ENCODE results near the gene ATRNL1. TPM values are rescaled to one million over a fixed set of nuclear protein-coding genes. Genes with fewer than 3 reads are reported as not detected.

ATRNL1 gene
- total RNA-seq, result 1.6 TPM
- long read RNA-seq, partial matches to known transcripts, result 0 of 4 reads
- long read RNA-seq, other reads (novel, unspliced or antisense), result 0 of 4 reads

DNA sequence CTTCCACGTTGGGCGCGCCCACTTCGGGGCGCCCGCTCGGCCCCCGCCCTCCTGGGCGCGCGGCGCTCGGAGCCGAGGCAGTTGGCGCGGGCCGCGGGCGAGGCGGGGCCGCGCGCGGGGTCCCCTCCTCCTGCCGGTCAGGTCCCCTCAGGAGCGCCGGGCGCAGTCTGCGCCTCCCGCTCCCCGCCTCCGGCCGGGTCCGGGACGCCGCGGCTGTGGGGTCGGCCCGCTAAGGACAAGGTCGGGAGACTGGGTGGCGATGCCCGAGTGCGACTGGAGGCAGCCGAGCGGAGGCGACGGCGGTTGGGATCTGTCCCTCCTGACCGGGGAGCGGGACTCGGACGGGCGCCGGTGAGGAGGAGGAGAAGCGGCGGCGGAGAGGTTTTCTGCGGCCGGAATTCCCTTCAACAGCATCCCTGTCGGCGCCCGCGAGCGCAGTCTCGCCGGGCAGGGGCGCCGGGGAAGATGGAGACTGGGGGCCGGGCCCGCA, at the start of gene ATRNL1:
Gene ATRNL1 (plus strand): TSS at position 80 of the 490 bp plus-strand sequence. CDS start 386 bp downstream, at position 466.
- ATAC-seq (peak; percentile 95), DNase-seq (no peak)
- intact Hi-C loops (cut with micrococcal nuclease), result no loop called here

DNA sequence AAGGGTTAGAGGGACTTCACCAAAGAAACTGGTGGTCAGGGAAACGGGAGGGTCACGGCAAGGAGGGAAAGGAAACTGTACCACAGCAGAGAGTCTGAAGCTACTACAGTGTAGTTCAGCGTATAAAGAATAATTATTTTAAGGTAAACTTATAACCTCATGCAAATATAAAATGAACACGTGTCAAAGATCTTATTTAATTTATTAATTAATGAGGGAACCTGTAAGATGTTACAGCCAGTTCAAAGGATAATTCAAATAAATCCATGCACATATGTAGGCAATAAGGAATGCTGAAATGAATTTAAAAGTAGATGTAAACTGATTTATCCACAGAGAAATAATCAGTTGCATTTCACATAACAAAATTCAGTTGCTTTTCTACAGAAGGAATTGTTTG, 49.4 kb upstream of the ATRNL1 start:
- DNase-seq, result no peak
- intact Hi-C loops (cut with micrococcal nuclease), result no loop called here
- ATAC-seq, result no peak

GRCh38 chr10:115044891-115045290, 48.3 kb upstream of the ATRNL1 start:
- no peak for DNase-seq
- no peak for ATAC-seq
- intact Hi-C loops (cut with micrococcal nuclease), result no loop called here

GRCh38 chr10:115045499-115045898, 47.7 kb upstream of the ATRNL1 start:
- DNase-seq (no peak), ATAC-seq (peak; percentile 23)
- intact Hi-C loops (cut with micrococcal nuclease), result no loop called here

DNA sequence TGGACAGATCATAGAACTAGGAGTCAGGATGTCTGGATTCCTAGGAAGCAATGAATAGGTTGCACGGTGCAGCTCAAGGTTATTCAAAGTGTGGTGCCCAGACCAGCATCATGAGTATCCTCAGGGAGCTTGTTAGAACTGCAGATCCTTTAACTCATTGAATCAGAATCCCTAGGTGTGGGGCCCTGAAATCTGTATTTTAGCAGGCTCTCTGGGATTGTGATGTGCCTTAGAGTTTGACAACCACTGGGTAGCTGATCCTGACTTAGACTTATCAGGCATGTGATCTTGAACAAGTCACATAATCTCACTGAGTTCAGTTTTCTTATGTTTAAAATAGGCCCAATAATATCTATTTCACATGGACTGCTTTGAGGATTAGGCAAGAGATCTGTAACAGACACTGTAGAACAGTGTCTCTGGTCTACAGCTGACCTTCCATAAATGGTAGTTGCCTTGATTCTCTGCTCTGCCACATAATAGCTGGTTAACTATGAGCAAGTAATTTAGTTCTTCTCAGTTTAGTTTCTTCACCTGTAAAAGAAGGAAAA, 46.4 kb upstream of the ATRNL1 start:
- DNase-seq, result no peak
- intact Hi-C loops (cut with micrococcal nuclease), result no loop called here
- ATAC-seq, result no peak

- ATAC-seq (no peak), DNase-seq (no peak)
- intact Hi-C loops (cut with micrococcal nuclease), result no loop called here
These were observed 45.5 kb upstream of the ATRNL1 start for GRCh38 chr10:115047705-115048104.

DNA sequence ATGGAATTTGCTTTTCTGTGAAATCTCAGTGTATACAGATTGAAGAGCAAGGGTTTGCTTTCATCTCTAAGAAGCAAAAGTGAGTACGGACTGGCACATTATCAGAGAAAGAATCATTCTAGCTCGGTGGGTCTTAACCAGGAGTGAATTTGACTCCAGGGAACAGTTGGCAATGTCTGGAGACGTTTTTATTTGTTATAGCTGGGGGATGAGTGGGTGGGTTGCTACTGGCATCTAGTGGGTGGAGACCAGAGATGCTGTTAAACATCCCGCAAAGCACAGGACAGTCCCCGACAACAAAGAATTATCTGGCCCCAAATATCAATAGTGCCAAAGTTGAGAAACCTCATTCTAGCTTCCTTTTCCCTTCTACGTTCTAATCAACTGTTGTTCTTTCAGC, 43.8 kb upstream of the ATRNL1 start:
- DNase-seq (no peak), ATAC-seq (no peak)
- intact Hi-C loops (cut with micrococcal nuclease), result no loop called here

DNA sequence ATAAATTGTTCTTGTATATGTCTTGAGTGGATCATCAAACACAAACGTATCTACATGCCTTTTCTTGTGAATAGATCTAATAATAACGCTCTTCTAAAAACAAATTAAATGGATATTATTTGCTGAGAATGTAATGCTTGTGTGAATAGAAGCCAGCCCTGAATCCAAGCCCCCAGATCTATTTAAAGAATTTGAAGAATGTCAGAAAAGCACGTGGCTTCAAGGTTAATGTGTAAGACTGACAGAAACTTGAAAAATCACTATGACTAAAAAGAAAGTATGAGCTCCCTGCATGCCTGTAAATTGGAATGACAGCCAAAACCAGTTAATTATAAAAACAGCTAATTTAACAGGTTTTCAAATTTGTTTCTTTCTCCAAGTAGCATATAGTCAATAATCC, 43.2 kb upstream of the ATRNL1 start:
- no peak for ATAC-seq
- intact Hi-C loops (cut with micrococcal nuclease), result no loop called here

GRCh38 chr10:115050375-115051010, 42.7 kb upstream of the ATRNL1 start:
- ATAC-seq (no peak), DNase-seq (no peak)
- intact Hi-C loops (cut with micrococcal nuclease), result no loop called here

More for the DNA sequence above, 43.2 kb upstream of the ATRNL1 start:
- DNase-seq, result no peak

DNA sequence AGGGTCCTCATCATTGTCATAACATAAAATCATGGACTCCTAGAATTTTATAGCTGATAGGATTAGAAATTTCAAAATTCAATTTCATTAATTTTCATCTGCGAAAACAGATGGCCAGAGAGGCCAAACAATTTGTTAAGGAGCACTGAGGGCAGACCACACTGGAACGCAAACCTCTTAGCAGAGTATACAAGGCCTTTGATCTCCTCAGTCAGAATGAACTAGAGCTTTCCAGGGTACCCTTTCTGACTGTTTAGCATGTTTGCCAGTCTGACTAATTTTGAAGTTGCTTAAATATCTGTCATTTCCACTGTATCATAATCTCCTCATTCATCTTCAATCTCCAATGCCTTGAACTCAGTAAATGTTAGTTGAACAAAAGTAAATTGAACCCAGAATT, 41.9 kb upstream of the ATRNL1 start:
- ATAC-seq, result no peak
- no peak for DNase-seq
- intact Hi-C loops (cut with micrococcal nuclease), result no loop called here

DNA sequence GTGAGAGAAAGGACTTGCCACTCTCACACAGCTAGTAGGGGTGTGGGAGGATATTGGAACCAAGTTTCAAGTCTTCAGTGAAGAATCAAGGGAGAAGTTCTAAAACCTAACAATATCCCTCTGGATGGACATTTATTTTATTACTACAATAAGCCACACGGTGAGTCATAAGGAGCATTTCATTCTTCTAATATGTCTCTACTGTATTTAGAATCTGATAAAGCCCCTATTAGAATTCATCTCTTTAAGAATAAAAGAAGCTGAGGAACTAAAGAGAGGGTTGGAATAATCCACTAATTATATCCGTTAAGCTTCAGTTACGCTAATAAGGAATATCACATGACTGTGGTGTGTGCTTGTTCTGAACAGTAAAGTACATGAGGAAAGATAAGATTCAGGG, 40.9 kb upstream of the ATRNL1 start:
- peak; percentile 37 for ATAC-seq
- intact Hi-C loops (cut with micrococcal nuclease), result no loop called here
- no peak for DNase-seq

- intact Hi-C loops (cut with micrococcal nuclease), result no loop called here
- DNase-seq (no peak), ATAC-seq (no peak)
These were observed 40.4 kb upstream of the ATRNL1 start for GRCh38 chr10:115052728-115053127.

- DNase-seq (no peak), ATAC-seq (no peak)
- intact Hi-C loops (cut with micrococcal nuclease), result no loop called here
These were observed 37.0 kb upstream of the ATRNL1 start for GRCh38 chr10:115056186-115056585.

DNA sequence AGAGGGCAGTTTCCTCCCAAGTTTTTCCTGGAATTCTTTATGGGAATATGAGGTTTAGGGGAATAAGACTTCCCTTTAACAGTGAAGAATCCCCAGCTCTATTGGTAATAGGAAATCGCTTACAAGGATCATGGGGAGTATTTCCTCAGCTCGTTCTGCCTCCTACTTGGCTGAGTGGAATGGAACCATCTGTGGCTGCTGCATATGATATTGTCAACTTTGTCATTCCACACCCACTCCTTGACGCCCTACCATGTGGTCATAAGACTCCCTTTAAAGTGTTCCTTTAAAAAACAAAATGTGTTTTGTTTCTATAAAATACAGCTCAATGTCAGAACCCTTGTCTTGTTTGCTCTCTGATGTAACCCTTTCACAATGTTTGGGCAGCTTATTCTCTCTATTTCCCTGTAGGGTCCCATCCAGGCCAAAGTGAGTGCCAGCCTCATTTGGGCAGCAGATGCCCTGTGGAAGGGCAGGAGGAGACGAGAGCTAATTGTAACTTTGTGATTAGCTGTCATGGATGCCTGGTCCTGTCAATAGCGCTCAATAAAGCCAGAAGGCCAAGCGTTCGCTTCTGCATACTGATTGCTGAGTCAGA, 33.8 kb upstream of the ATRNL1 start:
- intact Hi-C loops (cut with micrococcal nuclease), result no loop called here
- ATAC-seq, result no peak
- DNase-seq, result no peak

GRCh38 chr10:115063701-115064658, 29.2 kb upstream of the ATRNL1 start:
- DNase-seq, result no peak
- ATAC-seq, result no peak
- intact Hi-C loops (cut with micrococcal nuclease), result no loop called here

GRCh38 chr10:115065801-115066200, 27.4 kb upstream of the ATRNL1 start:
- ATAC-seq (no peak), DNase-seq (no peak)
- intact Hi-C loops (cut with micrococcal nuclease), result no loop called here

- ATAC-seq, result no peak
- no peak for DNase-seq
- intact Hi-C loops (cut with micrococcal nuclease), result no loop called here
These were observed 26.6 kb upstream of the ATRNL1 start for GRCh38 chr10:115066528-115066927.

GRCh38 chr10:115073796-115074195, 19.4 kb upstream of the ATRNL1 start:
- no peak for DNase-seq
- intact Hi-C loops (cut with micrococcal nuclease), result no loop called here
- ATAC-seq, result no peak

DNA sequence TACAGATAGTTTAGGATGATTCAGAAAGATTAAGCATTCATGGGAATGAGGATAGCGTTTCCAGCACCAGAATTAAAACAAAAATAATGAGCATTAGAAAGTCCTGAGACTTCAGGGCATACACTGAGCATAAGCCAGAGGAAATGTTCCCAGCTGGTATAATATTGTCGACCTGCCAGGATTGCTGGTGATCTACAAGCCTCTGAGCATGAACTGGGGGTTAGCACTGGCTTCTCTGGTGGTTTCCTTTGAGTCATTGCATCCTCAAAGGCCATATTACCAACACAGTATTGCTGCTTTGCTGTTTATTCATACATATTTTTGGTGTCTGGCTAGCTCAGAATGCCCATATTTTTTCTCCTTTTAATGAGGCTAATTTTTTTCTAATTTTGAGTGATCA, 10.7 kb upstream of the ATRNL1 start:
- ATAC-seq (no peak), DNase-seq (no peak)
- intact Hi-C loops (cut with micrococcal nuclease), result no loop called here

Measured in left ventricle myocardium superior (tissue), 1 donor.